ENCODE measurements around the gene PTOV1. TPM values are rescaled to one million over a fixed set of nuclear protein-coding genes. Genes with fewer than 3 reads are reported as not detected.
"Not testable (repeated sequence)": the region's sequence is repeated elsewhere in the genome, so short reads cannot be mapped to it uniquely, and the experiment has no call there.

Gene PTOV1
- total and polyA plus RNA-seq, 12 donors = 67.8 to 220 (median 91.4) TPM

DNA sequence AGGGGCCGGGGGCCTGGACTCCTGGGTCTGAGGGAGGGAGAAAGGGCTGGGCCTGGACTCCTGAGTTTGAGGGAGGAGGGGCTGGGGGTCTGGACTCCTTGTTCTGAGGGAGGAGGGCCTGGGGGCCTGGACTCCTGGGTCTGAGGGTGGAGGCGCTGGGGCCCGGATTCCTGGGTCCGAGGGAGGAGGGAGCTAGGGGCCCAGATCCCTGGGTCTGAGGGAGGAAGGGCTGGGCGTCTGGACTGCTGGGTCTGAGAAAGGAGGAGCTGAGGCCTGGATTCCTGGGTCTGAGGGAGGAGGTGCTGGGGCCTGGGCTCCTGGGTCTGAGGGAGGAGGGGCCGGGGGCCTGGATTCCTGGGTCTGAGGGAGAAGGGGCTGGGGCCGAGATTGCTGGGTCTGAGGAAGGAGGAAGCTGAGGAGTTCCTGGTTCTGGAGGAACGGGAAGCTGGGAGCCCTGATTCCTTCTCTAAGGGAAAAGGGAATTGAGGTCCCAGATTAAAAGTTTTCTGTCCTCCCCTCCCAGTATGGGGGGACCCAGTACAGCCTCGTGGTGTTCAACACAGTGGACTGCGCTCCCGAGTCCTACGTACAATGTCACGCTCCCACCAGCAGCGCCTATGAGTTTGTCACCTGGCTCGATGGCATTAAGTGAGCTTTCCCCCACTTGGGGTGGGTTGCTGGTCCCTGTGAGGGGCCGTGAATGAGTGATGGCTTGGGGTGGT lies 32.1 kb upstream of the PTOV1 start:
- WGBS, 2 donors = 22 to 24% methylated on average over 16 of the region's 16 CpGs
- peak overlapping the region; percentile 83 to 98 (median 96) for H3K27ac ChIP-seq
- H3K4me1 ChIP-seq = peaks cover 5 to 43% (median 36%) of the 10 kb centered on the region in 9 donors
- ATAC-seq (peak in 1 of 8 donors; percentile 7), DNase-seq (no peak)
- H3K9me3 ChIP-seq = no peaks in the 10 kb centered on the region
- H3K36me3 ChIP-seq = peaks cover 0 to 27% (median 0%) of the 10 kb centered on the region in 9 donors
- peak overlapping the region; percentile 49 to 93 (median 86) for H3K4me3 ChIP-seq
- no peaks in the 10 kb centered on the region for H3K27me3 ChIP-seq
- TF ChIP-seq, protein P1, sequence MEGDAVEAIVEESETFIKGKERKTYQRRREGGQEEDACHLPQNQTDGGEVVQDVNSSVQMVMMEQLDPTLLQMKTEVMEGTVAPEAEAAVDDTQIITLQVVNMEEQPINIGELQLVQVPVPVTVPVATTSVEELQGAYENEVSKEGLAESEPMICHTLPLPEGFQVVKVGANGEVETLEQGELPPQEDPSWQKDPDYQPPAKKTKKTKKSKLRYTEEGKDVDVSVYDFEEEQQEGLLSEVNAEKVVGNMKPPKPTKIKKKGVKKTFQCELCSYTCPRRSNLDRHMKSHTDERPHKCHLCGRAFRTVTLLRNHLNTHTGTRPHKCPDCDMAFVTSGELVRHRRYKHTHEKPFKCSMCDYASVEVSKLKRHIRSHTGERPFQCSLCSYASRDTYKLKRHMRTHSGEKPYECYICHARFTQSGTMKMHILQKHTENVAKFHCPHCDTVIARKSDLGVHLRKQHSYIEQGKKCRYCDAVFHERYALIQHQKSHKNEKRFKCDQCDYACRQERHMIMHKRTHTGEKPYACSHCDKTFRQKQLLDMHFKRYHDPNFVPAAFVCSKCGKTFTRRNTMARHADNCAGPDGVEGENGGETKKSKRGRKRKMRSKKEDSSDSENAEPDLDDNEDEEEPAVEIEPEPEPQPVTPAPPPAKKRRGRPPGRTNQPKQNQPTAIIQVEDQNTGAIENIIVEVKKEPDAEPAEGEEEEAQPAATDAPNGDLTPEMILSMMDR (IDR thresholded peaks at IDR 0.05) = no peak
- intact Hi-C loops (cut with DNase I) = loop anchor here in 5 of 10 donors (2.0 to 5.0 kb wide), 4 partner anchors 32 to 50 kb away; partner anchors contain the start of genes PNKP (in 4 of the 5) and PTOV1 (in 2 of the 5)

DNA sequence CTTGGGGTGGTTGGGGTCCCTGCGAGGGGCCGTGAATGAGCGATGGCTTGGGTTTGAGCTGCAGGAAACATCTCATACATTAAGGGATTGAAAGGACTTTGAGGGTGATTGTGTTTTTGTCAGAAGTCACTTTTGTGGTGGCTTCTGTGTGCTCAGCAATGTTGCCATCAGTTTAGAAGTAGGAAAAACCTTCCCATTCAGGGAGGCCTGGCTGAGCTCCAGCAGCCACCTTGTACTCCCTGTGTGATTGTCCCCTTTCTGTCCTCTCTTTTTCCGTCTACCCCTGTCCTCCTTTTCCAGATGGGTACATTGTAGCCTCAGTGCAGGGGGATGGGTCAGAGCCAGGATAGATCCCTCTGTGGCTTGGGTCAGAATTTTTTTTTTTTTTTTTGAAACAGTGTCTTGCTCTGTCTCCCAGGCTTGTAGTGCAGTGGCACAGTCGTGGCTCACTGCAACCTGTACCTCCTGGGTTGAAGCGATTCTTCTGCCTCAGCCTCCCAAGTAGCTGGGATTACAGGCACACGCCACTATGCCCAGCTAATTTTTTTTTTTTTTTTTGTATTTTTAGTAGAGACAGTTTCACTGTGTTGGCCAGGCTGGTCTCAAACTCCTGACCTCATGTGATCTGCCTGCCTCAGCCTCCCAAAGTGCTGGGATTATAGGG lies 31.4 kb upstream of the PTOV1 start:
- H3K4me3 ChIP-seq = peak overlapping the region in 8 of 10 donors; percentile 49 to 93 (median 88)
- peaks cover 0 to 35% (median 0%) of the 10 kb centered on the region in 9 donors for H3K36me3 ChIP-seq
- not testable (repeated sequence) for ATAC-seq, H3K27me3 ChIP-seq, DNase-seq, H3K9me3 ChIP-seq
- WGBS, 2 donors = 65 to 68% methylated on average over 7 of the region's 7 CpGs
- H3K4me1 ChIP-seq = peaks cover 5 to 37% (median 30%) of the 10 kb centered on the region in 9 donors
- intact Hi-C loops (cut with DNase I) = loop anchor here in 5 of 10 donors (2.0 to 5.0 kb wide), 4 partner anchors 31 to 49 kb away; partner anchors contain the start of genes PNKP (in 4 of the 5) and PTOV1 (in 2 of the 5)
- H3K27ac ChIP-seq = peak overlapping the region in 8 of 10 donors; percentile 92 to 98 (median 96)

DNA sequence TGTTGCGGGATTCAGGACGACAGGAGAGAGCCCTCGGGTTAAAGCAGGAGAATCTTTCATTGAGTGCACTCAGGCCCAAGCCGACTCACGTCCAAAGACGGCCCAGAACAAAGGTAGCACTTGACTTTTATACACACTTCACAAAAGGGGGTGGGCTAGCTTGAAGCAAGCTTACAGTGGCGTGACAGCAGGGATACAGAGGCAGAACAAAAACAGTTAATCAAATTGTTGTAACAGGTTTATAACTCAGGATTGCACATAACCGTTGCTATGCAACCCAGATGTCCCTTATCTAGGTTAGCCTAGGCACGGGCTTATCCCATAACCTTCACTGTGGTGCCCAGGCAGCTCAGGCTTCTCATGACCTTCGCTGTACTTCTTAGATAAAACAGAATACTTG lies 30.8 kb upstream of the PTOV1 start:
- ATAC-seq = no peak
- intact Hi-C loops (cut with DNase I) = no loop called here
- H3K4me1 ChIP-seq = peaks cover 5 to 37% (median 30%) of the 10 kb centered on the region in 9 donors
- no peak for DNase-seq
- H3K4me3 ChIP-seq = peak overlapping the region in 1 of 10 donors; percentile 93
- WGBS, 2 donors = 40 to 60% methylated on average over 10 of the region's 10 CpGs
- no peaks in the 10 kb centered on the region for H3K27me3 ChIP-seq
- H3K36me3 ChIP-seq = peaks cover 0 to 40% (median 0%) of the 10 kb centered on the region in 9 donors
- no peaks in the 10 kb centered on the region for H3K9me3 ChIP-seq
- TF ChIP-seq, protein P1 (IDR thresholded peaks at IDR 0.05) = no peak
- H3K27ac ChIP-seq = peak overlapping the region in 9 of 10 donors; percentile 40 to 98 (median 95)

DNA sequence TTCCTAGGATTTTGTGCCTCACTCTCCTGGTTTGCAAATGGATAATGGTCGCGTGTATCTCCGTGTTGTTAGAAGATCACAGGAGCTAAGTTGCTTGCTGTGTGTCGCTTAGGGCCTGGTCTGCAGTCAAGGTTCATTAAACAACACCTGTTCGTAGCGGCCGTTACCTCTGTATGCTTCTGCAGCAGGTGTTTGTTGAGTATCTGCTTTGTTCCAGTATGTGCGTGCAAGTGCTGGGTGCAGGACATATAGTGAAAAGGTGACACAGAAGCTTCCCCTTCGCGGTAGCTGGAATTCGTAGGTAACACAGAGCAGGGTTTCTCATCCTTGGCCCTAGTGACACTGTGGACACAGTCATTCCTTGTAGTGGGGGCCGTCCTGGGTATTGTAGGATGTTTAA lies 27.5 kb upstream of the PTOV1 start:
- Histone ChIP-seq H3K4me3 (no peak overlapping the region), H3K27ac (no peak overlapping the region), H3K27me3 (no peaks in the 10 kb centered on the region), H3K9me3 (no peaks in the 10 kb centered on the region), H3K36me3 (peaks cover 0 to 64% (median 2%) of the 10 kb centered on the region in 9 donors), H3K4me1 (peaks cover 5 to 31% (median 22%) of the 10 kb centered on the region in 9 donors)
- ATAC-seq = no peak
- intact Hi-C loops (cut with DNase I) = no loop called here
- TF ChIP-seq, protein P1 (IDR thresholded peaks at IDR 0.05) = no peak
- 91 to 95% methylated on average over 12 of the region's 12 CpGs for WGBS, 2 donors
- DNase-seq = no peak

Measured in heart right ventricle (tissue), 16 donors.